Right lung (tissue), 10 donors: ENCODE measurements around the gene STX18. TPM values are rescaled to one million over a fixed set of nuclear protein-coding genes. Genes with fewer than 3 reads are reported as not detected.
"Not testable (repeated sequence)": the region's sequence is repeated elsewhere in the genome, so short reads cannot be mapped to it uniquely, and the experiment has no call there.

Source experiments
- DNase-seq, 2 donors: peaks; one replicate each; pipeline ENCODE4 v3.0.0-alpha.2; 2013
- long read RNA-seq, 8 donors: transcript quantifications; one replicate each; lab custom pipeline, GENCODE V29; 2026
- polyA plus RNA-seq, 5 donors: library from polyadenylated mRNA; unstranded; fragments of 120-200 nt; gene quantifications; one replicate each; pipeline versions ENCODE4 v1.2.1 to v1.2.3, GENCODE V29; 2013; ENCODE audit warnings: inconsistent platforms in 1 of 5, low replicate concordance in 1 of 5; ENCODE audit not compliant: insufficient read length in 5 of 5, insufficient read depth in 1 of 5

The STX18 gene
- 10 to 100 TPM; 47.2 to 64.9 (median 59.7) TPM for polyA plus RNA-seq
- long read RNA-seq, donor 1, transcript STX18-201 (11 exons, 2,138 nt), result major isoform, 8 of 61 reads
- long read RNA-seq, donor 1, partial matches to known transcripts, result 44 of 61 reads
- long read RNA-seq, donor 1, other reads (novel, unspliced or antisense), result 5 of 61 reads
- long read RNA-seq, donor 2, transcript STX18-201 (11 exons, 2,138 nt), result major isoform, 9 of 44 reads
- long read RNA-seq, donor 2, partial matches to known transcripts, result 23 of 44 reads
- long read RNA-seq, donor 2, other reads (novel, unspliced or antisense), result 11 of 44 reads
- long read RNA-seq, donor 3, transcript STX18-201 (11 exons, 2,138 nt), result major isoform, 7 of 13 reads
- long read RNA-seq, donor 3, partial matches to known transcripts, result 5 of 13 reads
- long read RNA-seq, donor 3, other reads (novel, unspliced or antisense), result 0 of 13 reads
- long read RNA-seq, donor 4, partial matches to known transcripts, result 83 of 102 reads
- long read RNA-seq, donor 4, other reads (novel, unspliced or antisense), result 13 of 102 reads
- long read RNA-seq, donor 5, transcript STX18-201 (11 exons, 2,138 nt), result major isoform, 8 of 30 reads
- long read RNA-seq, donor 5, partial matches to known transcripts, result 20 of 30 reads
- long read RNA-seq, donor 5, other reads (novel, unspliced or antisense), result 0 of 30 reads
- long read RNA-seq, donor 6, transcript STX18-201 (11 exons, 2,138 nt), result major isoform, 6 of 91 reads
- long read RNA-seq, donor 6, partial matches to known transcripts, result 59 of 91 reads
- long read RNA-seq, donor 6, other reads (novel, unspliced or antisense), result 23 of 91 reads
- long read RNA-seq, donor 7, transcript STX18-201 (11 exons, 2,138 nt), result major isoform, 8 of 111 reads
- long read RNA-seq, donor 7, partial matches to known transcripts, result 87 of 111 reads
- long read RNA-seq, donor 7, other reads (novel, unspliced or antisense), result 14 of 111 reads
- long read RNA-seq, donor 8, partial matches to known transcripts, result 0 of 4 reads
- long read RNA-seq, donor 8, other reads (novel, unspliced or antisense), result 0 of 4 reads

DNA sequence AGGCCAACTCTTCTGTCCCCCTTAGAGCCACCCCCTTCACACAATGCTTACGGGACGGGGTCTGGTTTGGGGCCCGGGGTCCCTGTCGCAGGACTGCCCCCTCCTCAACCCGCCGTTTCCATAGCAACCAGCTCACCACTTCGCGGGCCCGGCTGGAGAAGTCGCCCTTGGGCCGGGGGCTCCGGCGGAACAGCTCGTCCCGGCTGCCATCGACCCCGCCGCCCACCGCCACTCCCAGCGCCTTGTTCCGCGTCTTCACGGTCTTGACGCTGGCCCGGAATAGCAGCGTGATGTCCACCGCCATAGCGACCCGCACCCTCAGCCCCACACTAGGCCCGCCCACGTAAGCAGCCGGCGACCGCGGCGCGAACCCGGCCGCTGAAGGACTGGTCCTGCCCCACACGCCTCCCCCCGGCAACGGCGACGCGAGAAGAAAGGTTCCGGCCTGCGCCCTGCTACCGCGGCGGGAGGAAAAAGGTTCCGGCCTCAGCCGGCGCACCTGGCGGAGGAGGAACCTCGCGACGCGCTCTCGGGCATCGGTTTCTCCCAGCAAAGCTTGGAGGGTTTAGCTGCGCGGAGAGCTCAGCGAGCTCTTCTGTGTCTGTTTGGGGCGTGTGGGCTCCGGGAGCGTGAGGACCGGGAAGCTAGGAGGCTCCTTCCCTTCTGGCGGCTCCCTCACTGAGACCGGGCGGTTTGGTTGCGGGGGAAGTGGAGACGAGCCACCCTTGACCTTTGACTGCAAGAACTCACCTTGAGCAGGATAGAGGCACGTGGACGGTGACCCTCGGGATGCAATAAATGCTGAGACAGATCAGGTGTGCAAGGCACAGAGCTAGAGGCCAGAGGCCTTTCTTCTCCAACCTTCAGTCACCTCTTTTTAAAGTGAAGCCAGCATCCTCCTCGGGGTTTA, at the start of gene STX18:
TSS of gene STX18 (minus strand) at position 388 of the 910 bp plus-strand sequence. CDS start at position 304, 84 bp downstream.
- DNase-seq, result peak; percentile 84 to 89

DNA sequence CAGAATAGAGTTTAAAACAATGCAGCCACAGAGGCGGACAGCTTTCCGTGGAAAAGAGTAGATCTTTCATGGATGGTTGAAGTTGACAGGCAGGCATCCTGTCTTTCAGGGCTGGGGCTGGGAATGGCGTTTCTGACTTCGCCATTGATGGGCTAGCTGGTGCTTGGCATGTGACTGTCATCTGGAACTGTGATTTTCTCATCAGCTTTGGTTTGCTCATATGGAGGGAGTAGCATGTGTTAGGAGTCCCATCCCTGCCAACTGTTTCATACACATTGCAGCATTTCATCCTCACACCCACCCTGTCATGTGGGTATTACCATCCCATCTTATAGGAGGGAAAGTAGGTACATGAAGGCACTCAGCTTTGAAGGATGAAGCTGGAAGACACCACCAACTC, 49.2 kb upstream of the STX18 start:
- no peak for DNase-seq

DNA sequence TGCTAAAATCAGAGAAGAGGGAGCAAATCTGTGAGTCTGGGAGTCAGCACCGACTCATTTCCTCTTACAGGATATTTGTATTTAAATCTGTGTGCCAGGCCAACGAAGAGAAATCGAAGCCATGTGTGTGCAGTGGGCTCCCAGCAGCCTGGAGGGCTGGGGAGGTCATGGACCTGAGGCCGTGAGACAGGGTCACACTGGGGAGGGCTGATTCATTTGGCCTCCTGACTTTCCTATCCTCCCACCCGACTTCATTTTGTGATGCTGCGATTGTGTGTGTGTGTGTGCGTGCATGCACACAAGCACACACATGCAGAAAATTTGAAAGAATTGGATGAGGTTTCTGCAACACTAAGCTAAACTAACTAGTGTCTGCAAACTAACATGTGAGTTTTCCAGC, 48.7 kb upstream of the STX18 start:
- no peak for DNase-seq

DNA sequence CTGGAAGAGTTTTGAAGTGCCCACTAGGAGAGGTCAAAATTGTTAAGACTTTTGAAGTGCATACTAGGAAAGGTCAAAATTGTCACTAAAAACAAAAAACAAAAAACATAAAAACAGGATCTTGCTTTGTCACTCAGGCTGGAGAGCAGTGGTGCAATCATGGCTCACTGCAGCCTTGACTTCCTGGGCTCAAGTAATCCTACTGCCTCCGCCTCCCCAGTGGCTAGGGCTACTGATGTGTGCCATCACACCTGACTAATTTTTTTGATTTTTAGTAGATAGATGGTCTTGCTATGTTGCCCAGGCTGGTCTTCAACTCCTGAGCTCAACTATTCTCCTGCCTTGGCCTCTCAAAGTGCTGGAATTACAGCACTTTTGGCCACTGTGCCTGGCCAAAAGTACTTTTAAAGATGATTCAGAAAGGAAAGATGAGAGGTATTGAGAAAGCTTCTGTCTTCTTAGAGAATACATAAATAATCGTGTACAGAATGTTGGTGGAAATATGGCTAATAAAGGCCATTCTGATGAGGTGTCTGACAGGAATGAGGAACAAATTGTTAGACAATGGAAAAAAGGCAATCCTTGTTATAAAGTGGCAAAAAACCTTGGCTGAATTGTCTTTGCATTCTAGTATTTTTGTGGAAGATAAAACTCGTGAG, 43.3 kb upstream of the STX18 start:
- DNase-seq, result no peak

DNA sequence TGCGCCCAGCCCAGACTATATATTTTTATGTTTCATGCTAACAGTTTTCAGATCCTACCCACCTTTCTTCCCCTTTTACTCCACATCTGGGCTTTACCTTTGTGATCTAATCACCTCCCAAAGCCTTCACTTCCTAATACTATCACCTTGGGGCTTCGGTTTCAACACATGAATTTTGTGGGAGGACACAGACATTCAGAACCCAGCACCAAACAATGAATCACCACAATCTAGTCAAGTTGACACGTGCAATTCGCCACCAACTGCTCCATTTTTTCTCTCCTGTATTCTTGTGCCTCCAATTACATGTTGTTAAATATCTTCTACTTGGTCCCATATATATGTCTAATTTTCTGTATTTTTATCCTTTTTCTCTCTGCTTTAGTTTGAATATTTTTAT, 41.8 kb upstream of the STX18 start:
- no peak for DNase-seq

DNA sequence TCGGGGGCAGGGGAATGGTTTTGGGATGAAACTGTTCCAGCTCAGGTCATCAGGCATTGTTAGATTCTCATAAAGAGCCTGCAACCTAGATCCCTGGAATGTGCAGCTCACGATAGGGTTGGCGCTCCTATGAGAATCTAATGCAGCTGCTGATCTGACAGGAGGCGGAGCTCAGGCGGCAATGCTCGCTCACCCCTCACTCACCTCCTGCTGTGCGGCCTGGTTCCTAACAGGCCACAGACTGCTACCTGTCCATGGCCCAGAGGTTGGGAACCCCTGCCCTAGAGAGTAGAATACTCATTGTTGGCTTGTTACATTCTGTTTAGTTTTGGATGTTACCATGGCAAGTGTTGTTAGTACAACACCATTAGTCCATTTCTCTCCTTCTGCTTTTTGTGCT, 40.8 kb upstream of the STX18 start:
- no peak for DNase-seq

DNA sequence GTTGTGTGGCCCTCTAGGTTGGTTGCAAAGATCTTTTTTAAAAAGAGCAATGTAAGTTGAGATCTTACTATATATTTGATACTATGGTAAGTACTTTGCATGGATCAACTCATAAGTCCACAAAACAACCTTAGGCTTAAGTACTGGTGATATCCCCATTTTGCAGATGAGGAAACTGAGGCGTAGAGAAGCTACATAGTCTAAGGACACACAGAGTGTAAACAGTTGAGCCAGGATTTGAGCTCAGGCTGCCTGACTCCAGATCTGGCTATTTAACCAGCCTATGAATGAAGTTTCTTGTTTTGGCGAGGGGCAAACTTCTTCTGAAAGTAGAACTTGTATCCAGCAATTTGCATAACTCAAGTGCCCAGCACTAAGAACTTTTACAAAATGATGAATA, 38.6 kb upstream of the STX18 start:
- DNase-seq, result no peak

DNA sequence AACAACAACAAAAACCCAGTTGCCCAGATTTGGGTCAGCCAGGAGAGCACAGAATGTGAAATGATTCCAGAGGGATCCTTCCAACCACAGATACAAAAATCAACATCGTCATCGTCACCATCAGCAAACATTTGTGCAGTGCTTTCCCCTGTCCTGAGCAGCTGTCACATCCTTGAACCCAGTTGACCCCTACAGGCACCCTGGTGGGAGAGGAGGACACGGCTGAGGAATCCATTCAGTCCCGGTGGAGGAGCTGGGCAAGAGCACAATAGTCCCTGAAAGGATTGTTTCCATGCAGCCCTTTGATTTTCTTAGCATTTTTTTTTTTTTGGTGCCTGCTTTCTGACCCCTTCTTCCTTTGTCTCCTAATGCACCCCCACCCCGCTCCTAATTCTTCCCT, 37.1 kb upstream of the STX18 start:
- no peak for DNase-seq

DNA sequence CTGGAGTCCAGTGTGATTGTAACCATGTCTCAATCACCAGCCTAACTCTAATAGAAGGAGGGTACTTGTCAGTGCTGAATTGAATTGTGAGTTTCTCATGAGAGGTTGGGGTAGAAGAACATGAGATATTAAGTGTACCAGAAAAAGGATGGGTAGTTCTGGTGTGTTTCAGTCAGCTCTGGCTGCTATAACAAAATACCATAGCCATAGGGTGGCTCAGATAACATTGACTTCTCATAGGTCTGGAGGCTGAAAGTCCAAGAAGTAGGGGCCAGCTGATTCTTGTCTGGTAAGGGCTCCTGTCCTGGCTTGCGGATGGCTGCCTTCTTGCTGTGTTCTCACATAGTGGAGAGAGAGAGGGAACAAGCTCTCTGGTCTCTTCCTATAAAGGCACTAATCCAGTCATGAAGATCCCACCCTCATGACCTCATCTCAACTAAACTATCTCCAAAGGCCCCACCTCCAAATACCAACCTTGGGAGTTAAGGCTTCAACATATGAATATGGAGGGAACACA, 35.6 kb upstream of the STX18 start:
- DNase-seq, result no peak

DNA sequence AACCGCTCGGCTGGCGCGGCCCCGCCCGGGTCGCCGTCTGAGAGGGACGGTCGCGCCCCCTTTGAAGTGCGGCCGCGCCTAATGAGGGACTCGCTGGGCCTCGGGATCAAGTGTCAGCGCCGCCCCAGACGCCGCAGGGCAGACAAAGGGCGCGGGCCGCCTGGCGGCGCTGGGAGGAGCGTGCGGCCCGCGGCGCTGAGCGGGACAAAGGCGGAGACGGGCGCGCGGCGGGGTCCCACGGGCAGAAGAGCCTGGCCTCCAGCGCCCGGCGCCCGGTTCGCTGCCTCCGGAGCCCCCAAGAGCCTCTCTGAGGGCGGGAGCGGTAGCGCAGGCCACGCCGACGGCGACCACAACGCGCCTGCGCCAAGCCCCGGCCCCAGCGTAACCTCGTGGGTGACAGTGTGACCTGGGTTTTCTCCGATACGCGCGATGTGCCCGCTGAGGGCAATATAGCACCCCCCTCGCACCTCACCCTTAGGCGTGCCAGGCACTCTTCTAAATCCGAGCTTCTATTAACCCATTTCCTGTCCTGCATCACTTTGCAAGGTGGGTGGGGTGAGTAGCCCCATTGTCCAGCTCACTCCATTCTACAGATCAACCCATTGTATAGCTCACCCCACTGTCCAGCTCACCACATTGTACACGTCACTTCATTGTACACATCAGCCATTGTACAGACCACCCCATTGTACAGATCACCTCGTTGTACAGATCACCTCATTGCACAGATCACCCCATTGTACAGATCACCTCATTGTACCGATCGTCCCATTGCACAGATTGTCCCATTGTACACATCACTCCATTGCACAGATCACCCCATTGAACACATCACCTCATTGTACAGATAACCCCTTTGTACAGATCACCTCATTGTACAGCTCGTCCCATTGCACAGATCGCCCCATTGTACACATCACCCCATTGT, 33.7 kb upstream of the STX18 start:
- peak; percentile 66 to 78 for DNase-seq

DNA sequence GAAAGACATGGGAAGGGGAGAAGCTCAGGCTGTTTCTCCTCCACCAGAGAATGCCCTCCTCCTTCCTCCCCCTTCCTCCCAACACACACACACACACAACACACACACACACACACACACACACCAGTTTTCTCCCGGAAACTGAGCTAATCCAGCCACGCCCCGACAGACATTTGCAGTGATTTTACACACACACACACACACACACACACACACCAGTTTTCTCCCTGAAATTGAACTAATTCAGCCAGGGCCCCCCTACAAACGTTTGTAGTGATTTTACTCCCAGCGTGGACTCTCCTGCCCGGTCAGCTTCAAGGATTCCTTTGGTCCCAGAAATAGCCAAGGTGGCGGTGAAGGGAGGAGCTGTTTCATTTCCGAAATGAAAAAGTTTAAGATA, 32.9 kb upstream of the STX18 start:
- DNase-seq, result peak; percentile 85 to 88

DNA sequence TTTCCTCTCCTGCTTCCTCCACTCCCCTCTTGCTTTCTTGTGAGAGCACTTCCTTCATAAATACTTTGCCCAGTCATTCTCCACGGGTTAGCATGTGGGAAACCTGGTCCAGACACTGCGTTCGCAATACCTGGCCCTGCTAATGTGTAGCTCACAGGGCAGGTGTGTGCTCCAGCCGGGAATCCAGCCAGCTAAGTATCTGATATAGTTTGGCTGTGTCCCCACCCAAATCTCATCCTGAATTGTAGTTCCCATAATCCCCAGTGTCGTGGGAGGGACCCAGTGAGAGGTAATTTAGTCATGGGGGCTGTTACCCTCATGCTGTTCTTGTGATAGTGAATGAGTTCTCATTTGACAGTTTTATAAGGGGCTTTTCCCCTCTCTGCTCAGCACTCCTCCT, 32.2 kb upstream of the STX18 start:
- DNase-seq, result no peak

DNA sequence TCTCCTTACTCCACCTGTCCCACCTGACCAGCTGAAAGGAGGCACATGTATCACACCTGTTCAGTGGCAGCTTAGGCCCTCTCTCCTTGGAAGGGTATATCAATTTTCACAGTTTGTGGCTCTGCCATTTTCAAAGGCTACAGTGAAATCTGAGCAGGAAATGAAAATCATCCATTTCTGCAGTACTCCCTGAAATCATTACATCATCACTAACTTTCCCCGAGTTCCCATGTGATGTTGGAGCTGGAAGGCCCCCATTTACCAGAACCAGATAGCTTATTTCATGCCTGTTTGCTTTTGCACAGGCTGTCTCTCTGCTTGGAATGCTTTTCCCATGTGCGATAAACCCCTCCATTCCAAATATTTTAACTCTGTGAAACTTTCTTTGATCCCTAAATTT, 31.0 kb upstream of the STX18 start:
- DNase-seq, result no peak

DNA sequence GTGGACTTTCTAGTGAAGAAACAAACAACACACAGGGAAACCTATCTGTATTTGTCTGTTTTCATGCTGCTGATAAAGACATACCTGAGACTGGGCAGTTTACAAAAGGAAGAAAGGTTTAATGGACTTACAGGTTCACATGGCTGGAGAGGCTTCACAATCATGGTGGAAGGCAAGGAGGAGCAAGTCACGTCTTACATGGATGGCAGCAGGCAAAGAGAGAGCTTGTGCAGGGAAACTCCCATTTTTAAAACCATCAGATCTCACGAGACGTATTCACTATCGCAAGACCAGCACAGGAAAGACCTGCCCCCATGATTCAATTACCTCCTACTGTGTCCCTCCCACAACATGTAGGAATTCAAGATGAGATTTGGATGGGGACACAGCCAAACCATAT, 28.0 kb upstream of the STX18 start:
- DNase-seq, result not testable (repeated sequence)

DNA sequence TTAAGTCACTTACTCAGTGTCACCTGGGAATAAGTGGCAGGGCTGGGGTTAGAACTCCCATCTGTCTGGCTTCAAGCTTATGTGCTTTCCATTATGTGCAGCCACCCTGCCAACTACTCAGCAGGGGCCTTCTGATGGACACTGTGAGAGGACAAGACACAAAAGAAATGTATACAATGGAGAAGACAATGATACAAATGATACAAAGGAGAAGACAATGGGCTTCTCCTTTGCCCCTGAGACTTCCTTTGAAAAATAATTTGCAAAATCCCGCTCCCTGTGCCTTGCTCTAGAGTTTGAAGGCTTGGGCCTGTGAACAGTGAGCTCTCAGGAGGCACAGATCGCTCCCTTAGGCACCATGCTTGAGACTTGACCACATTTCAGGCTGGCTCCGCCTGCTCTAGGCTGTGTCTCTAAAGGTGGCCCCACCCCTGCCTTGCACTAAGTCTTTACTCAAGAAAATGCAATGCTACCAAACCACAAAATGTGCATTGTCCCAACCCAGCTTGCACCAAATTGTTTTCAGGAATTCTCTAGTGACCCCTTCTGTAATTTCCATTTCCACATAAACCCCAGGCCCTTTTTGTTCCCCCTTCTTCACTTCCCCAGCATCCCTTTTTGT, 27.1 kb upstream of the STX18 start:
- no peak for DNase-seq

DNA sequence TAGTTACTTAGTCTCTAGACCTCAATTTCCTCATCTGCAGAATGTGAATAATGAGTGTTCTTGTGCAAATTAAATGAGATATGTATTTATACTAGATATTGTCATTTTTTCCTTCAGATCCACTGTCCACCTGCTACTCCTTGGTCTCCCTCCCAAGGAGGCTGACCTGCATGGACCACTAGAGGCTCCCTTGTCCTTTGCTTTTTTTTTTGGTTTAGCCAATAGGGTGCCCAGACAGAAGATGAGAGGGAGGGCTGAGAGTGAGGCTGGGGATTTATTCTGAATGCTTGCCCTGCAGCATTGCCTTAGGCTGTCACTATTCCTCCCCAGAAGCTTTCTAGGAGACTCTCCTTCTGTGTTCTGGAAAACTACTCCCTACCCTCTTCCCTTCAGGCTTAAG, 24.5 kb upstream of the STX18 start:
- DNase-seq, result not testable (repeated sequence)

DNA sequence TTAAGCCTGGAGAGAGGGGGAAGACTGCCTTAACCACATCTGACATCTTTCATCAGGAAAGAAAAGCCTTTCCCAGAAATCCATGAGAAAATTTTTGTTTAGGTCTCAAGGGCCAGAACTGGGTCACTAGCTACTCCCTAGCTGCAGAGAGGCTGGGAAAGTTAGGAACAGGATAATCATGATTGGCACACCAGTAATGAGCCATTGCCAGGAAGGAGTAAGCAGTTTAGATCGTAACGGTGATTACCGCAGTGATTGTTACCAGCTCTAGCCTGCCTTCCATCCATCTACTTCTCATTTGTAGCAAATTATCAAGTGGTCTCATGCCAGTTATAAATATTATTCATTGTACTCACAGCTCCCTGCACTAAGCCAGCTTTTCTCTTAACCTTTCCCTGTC, 22.7 kb upstream of the STX18 start:
- no peak for DNase-seq

DNA sequence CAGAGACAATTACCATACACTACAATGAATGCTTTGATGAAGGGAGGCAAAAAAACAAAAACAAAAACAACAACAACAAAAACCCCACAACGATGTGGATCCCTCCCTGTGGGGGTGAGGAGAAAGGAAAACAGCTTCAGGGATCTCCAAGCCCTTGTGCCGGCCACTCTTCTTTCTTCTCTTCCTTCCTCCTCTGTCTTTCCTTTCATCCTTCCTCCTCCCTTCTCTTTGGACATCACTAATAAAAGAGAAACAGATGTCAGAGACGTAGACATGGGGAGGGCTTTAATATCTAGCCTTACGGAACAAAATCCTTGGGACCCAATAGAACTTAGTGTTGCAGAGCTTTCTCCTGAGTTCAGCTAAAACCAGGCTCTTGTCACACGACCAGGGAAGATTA, 18.8 kb upstream of the STX18 start:
- DNase-seq, result no peak

DNA sequence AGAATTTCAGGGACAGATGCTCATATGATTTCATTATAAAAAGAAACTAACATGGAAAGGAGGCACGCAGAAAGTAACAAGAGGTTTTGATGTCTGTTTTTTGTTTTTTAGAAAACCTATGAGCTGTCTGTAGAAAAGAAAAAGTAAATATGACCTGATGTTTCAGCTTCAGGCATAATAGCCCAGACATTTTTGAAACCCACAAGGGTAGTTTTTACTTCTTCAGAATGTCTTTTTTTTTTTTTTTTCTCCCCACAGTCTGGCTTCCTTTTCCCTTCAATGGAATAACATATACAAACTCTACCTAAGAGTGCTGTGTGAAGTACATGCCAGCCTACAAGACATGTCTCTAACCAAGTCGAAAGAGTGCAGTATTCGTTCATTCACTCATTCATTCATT, 18.3 kb upstream of the STX18 start:
- no peak for DNase-seq
